Jurkat, Clone E6-1 (cell line): ENCODE data around the gene GRIK3.

Experiments
- DNase-seq: peaks from one replicate; pipeline ENCODE4 v3.0.0-alpha.2; 2011; ENCODE audit warnings: low read depth, low spot score
- H3K4me3 ChIP-seq: 2 replicates; pipeline ENCODE4 v1.5.1; 2011; ENCODE audit warnings: mild to moderate bottlenecking, low read length, control low read depth, moderate library complexity

GRIK3 gene

DNA sequence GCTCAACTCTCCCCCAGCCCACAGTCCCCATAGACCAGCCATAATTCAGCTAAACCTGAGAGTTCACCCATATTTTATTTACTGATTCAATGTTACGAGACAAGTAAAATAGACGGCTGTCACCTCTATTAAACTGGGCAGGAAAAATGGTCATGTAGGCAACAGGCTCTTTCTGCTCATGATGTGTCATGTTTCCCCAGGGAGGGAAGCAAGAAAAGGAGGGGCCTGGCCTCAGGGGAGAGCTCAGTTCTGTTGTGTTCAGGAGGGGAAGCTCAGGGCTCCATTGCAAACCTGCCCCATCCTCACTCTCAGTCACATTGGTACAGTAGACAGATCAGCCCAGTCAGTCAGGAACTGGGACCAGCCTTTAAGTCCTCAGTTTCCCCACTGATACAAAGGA, 12.8 kb downstream of the GRIK3 start:
- DNase-seq, result no peak
- no peak overlapping the region for H3K4me3 ChIP-seq

DNA sequence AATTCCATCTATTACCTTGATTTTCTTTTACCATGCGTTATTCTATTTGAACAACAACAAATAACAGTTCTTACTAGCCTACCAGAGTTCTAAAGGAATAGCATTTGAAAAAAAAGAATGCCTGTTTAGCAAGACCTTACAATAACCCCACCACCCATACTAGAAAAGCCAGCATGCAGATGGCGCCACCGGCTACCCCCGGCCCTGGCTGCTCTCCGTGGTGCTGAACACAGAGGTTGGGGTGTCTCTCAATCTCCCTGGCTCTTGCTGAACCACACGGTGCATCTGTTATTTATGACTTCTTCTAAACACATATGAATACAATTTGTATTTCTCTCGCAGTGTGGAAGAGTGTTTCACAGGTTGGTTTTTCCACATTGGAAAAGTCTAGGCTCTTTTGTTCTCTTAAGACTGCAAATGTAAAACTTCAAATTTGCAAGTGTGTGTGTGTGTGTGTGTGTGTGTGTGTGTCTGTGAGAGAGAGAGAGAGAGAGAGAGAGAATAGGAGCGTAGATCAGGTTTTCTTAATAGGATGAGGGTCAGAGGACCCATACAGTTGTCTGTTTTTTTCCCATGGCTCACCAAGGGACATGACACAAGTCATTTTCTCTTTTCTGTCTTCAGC, 13.6 kb downstream of the GRIK3 start:
- no peak overlapping the region for H3K4me3 ChIP-seq
- peak; percentile 15 for DNase-seq

DNA sequence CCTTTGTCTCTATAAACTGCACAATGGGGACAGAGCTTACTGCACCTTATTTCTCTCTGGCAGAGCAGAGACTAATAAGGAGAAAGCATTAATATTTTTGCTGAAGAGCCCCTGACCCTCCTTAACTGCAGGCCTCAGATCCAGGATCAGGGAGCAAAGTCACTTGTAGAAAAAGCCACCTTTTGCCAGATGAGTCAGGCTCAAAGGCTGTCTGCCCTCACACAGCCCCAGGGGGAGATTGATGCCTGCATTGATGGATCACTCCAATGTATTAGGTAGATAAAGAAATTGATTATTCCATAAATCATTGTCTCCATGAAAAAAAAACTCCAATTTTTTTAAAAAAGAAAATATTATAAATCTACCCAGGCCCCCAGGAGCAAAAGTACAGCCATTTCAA, 15.8 kb downstream of the GRIK3 start:
- no peak for DNase-seq
- no peak overlapping the region for H3K4me3 ChIP-seq

DNA sequence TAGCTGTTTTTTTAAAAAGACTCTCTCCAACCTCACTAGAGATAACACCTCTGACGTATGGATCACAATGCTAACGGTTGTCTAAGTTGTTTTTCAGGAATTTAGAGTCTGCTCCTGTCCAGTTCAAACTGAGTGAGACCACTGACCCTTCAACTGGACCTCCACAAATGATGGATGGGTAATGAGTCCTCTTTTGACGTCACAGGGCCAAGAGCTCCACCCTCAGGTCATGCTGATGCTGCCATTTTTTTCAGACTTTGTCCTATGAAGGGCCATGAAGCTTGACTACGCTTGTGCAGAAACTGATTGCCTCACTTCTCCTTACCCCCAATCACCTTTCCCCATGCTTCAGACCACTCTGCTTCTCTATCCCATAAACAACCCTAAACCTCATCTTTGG, 16.6 kb downstream of the GRIK3 start:
- no peak overlapping the region for H3K4me3 ChIP-seq
- no peak for DNase-seq

DNA sequence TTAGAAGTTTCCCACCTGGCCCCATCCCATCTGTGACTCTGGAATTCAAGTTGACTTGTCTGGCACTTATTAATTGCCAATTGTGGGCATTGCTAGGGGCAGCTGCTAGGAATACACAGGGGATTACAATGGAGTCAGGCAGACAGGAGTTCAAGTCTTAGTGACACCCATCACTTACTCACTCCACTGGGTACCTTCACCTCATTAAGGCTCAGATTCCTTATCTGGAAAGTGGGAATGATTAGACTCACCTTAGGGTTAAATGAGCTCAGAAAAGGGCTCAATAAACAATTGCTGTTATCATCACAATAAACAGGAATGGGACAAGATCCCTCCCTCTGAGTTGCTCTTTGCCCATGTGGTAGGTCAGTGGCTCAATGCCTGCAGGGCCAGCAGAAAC, 18.2 kb downstream of the GRIK3 start:
- H3K4me3 ChIP-seq, result no peak overlapping the region
- no peak for DNase-seq

DNA sequence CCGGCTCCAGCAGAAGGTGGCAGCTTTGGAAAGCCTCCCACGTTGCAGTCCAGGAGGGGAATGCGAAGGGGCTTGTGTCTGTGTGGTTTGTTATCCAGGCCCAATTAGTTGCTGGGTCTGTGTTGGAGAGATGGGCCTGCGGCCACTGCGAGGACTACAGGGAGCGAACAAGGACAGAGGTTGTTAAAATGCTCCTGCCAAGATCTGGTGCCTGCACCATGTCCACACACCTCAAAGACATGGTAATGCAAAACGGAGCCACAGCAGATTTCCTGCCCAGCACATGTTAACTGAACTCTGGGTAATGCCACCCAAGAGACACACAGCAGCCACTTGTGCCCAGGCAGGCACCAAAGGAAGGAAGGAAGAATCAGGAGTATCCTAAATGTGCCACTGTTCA, 18.6 kb downstream of the GRIK3 start:
- DNase-seq, result no peak
- no peak overlapping the region for H3K4me3 ChIP-seq

DNA sequence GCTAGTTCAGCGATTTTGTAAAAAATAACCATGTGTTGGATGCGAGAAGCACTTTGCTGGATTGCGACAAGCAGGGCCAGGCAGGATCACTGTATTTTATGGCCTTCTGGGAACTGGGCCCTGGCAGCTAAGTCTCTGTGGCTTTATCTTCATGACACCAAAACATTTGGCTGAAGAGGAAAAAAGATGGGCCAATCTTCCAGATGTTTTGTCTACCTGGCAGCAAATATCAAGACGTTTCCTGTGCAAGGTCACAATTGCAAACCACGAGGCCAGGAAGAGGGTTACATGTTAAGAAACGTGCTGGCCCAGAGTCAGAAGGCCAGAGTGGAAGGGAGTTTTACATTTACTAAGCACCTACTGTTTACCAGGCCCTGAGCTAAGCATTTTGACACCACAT, 22.1 kb downstream of the GRIK3 start:
- DNase-seq, result peak; percentile 2
- H3K4me3 ChIP-seq, result no peak overlapping the region

DNA sequence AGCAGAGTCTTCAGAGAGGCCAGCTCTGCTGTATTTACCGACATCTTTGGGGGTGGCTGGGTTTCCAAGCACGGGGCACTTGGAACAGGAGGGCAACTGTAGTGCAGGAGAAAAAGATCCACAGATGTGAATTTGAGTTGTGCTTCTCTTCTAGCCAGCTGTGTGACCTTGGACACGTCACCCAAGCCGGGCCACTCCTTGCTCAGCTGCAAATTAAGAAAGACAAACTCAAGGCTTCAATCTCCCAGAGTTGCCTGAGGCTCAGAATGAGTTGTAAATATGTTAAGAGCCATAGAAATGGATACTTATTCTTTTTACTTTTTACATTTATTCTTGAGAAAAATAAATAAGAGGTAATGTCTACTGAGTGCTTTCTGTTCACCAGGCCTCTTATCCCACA, 24.3 kb downstream of the GRIK3 start:
- H3K4me3 ChIP-seq, result no peak overlapping the region
- no peak for DNase-seq

DNA sequence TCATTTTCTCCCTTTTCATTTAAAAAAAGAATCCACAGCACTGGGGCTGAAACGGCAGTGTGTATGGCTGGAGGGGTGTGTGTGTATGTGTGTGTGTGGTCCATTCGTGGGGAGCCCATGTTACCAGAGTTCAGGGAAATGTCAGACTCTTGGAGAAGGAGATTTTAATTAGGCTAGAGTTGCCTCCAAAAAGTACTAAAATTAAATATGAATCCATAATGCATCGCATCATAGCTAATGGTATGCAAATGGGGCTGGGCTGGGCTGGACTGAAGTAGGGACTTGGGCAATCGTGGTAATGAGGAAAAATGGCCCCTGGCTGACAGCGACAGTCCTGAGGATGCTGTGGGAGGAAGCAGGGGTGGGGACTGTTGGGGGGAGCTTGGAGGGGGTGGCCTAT, 24.8 kb downstream of the GRIK3 start:
- DNase-seq, result no peak

DNA sequence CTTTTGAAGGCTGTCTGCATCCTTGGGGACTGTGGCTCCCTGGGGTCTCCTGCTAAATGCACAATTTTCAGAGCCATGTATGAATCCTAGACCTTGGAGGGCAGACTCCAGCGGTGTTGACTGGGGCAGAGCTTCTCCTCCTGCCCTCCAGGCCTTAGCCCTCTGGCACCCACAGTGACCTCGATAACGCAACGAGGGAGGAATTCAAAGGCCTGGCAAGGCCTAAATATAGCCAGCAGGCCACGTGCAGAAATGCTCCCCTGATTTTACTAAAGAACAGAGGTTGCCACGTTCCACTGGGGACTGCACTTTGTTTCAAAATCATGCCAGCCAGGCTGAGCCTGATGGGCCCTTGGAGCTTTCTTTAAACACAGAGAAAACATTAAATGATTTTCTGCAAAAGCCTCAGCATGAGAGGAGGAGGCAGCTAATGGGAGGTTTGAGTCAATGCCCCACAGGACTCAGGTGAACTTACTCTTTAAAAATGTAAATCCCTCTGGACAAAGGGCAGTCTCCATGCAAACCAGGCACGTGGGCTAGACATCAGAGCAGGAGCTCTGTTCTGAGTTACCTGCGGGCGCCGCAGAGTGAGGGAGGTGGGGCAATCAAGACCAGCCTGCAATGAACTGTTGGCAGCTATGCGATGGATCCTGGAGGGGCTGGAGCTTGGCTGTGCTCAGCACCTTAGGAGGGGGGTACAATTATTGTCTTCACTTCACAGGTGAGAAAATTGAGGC, 28.0 kb downstream of the GRIK3 start:
- H3K4me3 ChIP-seq, result no peak overlapping the region
- DNase-seq, result no peak

More for the DNA sequence above, 24.8 kb downstream of the GRIK3 start:
- H3K4me3 ChIP-seq, result no peak overlapping the region

DNA sequence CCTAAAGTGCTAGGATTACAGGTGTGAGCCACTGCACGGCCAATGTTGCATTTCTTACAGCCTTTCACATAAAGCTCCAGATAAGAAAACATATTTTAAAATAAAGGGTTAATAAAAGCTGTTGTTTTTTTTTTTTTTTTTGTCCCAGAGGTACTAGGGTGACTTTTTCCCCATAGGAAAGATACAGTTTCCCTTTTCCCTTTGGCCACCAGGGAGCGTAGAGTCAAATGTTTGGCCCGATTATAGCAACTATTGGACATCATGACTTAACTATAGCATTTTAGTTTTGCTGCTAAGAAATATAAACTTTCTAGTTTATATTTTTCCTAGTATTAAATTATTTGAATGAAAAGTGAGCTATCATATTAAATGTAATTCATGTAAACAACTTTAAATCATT, 31.4 kb downstream of the GRIK3 start:
- H3K4me3 ChIP-seq, result no peak overlapping the region
- DNase-seq, result no peak

DNA sequence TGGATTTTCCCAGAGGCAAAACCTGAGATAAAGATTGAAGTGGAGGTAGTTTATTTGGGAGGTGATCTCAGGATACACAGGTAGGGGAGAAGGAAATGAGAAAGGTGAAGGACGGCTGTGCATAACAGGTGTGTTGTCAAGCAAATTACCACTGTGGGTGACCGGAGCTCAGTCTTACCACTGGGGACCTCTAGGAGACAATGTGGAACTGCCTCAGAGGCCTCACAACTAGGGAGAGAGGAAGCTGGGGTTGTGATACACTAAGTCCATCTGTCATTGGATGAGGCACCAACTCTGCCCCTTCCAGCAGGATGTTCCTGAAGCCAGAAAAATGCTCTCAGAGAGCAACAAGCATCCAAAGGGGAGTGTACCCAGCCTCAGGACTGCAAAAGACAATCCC, 32.6 kb downstream of the GRIK3 start:
- no peak for DNase-seq
- H3K4me3 ChIP-seq, result no peak overlapping the region

DNA sequence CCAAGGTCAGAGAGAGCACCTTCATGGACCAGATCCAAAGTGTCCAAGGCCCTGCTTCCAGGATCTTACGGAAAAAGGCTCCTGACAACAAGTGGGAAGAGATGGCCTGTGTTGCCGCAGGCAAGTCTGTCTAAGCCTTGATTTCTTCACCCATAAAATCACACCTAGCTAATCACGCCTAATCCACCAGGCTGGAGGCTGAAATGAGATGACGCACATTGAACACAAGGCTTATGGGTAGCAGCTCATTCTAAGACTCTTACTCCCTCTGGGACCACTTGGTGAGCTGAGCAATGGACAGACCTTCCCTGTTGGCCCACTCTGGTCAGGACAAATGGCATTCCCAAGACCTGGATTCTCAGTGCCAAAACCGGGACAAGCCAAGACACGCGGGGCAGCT, 38.2 kb downstream of the GRIK3 start:
- no peak overlapping the region for H3K4me3 ChIP-seq
- DNase-seq, result no peak

DNA sequence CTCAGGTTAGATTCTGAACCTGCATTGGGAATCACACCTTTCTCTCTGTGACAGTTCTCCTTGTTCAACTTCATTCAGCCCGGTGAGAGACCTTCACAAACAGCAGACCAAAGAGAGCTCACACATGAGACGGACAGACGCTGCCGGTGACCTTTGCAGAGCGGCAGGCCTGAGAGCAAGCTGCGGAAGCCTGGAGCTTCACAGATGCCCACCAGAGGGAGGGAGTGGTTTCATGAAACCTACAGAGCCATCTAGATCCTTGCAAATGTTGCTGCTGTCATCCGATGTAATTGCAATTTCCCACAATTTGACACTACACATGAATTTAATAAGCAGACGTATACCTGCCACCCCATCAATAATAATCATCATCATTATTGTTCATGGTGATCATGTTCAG, 39.4 kb downstream of the GRIK3 start:
- H3K4me3 ChIP-seq, result no peak overlapping the region
- no peak for DNase-seq

DNA sequence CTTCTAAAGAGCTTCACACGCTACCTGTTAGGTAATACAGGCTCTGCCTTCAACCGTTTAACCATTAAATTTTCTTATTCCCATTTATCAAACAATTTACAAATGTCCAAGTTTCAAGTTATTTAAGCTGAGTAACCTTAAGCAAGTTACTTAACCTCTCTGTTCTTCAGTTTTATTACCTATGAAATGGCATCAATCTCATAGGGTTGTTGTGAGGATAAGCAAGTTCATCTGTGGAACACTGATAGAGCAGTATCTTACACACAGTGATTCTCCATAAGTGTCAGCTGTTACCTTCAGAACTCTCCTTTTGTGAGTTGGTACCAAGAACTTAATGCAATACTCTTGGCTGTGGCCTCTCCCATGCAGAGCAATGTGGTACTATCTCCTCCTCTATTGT, 40.0 kb downstream of the GRIK3 start:
- no peak overlapping the region for H3K4me3 ChIP-seq
- DNase-seq, result no peak

DNA sequence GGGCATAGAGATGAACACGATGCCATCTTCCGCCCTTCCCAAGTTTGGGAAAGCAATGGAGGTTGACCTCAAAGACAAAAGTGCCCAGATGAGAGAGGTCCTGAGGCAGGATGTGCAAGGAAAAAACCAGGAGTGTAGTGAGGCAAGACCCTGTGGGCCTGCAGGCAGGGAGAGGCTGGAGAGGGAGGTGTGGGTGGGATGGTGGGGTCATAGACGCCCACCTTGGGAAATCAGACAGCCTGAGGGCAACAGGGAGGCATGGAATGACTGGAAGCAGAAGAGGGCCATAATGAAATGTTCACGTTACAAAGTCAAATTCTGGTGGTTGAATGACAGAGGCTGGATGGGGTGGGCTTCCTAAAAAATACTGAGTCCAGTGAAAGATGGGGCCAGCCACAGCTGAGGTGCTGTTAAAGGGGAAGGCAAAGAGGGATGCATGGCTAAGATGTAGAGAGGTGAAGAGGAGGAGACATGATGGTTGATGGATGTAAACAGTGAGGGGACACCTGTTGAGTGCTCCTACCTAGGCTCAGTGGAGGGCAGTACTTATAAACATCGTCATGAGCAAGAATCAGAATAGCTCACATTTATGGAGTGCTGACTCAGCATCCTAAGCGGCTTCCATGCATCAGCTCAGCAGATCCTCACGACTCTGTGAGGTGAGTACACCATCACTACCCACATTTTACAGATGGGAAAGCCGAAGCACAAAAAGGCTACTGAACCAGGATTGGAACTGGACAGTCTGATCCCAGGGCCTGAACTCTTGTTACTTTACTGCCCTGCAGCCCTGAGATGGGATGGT, 42.0 kb downstream of the GRIK3 start:
- DNase-seq, result no peak
- no peak overlapping the region for H3K4me3 ChIP-seq

DNA sequence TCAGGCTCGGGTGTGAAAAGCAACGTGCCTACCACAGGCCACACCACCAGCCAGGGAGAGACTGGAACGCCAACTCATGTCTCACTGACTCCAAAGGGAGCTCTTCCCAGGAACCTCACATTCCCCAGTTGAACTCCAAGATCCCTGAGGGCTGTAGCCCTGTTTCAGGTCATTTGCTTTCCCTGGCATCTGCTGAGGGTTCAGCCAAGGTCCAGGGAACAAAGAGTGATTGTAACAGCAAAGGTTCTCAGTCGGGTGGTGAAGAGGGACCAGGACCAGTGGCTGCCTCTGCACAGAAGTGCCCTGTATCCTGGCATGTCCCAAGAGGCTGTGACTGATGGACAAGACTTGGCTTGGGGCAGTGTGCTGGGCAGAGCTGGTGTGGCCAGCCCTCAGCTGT, 42.8 kb downstream of the GRIK3 start:
- no peak overlapping the region for H3K4me3 ChIP-seq
- DNase-seq, result no peak

DNA sequence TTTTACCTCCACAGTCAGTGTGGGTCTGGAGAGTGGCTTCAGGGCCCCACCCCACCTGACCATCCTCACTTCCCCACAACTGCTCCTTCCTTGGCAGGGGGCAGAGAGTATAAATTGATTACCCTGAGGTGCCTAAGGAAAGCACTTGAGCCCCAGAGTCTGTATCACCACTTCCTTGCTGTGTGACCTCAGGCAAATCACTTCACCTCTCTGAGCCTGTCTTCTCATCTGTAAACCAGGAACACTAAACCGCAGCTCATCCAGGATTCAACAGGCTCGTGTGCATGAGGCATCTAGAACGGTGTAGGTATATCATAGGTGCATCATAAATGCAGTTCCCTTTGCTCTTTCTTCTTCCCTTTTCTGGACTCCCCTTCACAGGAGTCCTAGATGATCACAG, 43.4 kb downstream of the GRIK3 start:
- no peak for DNase-seq
- no peak overlapping the region for H3K4me3 ChIP-seq

DNA sequence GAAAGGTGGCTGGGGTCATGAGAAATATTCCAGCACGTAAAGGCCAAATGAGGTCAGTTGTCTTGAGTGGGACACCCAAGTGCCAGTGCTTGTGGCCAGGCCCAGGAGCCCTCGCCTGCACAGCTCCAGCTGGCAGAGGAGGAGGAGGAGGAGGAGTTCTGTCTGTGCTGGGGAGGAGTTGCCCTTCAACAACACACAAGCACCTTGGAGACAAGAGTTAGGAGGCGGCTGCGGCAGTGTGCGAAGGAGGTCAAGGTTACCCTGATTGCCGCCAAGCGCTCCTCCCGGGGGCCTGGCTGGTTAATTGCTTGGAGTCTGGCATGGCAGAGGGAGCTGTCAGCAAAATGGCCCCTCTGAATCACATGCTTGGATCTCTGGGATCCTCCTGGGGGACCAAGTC, 45.1 kb downstream of the GRIK3 start:
- no peak for DNase-seq

DNA sequence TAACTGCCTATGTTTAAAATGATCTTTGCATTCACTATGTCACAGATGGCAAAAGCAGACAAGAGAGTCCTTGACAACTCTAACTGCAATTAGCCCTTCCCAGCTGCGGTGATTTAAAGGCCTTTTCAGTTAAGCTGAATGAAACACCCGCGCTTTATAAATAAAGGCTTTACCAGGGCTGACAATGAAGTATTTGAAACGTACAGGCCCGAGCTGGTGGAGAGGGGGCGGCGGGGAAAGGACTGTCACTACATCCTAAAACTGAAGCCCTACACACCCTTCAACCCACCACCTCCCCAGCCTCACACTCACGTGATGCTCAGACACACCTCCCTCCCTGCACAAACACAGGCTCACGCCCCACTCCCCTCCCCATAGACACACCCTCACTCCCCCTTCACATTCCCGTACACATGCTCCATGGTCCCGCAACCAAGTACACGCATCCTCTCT, 45.5 kb downstream of the GRIK3 start:
- DNase-seq, result no peak
- no peak overlapping the region for H3K4me3 ChIP-seq

More for the DNA sequence above, 45.1 kb downstream of the GRIK3 start:
- no peak overlapping the region for H3K4me3 ChIP-seq
